ENCODE results near the gene FUCA2.

DNA sequence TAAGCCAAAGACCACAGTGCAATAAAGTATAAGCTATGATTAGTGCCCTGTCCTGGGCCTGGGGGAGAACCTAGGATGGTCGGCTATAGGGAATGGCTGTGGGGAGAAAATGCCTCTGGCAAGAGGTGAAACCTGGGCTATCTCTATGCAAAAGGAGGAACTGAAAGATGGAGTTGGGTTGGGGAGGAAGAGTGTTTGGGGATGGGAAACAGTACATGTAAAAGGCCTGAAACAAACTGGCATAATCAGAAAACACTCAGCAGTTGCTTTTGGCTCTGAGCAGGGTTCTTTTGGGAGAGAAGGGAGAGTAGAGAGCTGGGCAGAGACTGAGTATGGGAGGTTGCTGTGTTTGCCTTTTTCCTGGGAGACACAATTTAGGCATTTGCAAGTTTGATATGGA is 31.9 kb upstream of the FUCA2 start:
- no peak for TF ChIP-seq CTCF (IDR thresholded peaks at IDR 0.05)
- TF ChIP-seq ZNF425 (CRISPR knock-in tag; conservative IDR thresholded peaks at IDR 0.05), result no peak
- TF ChIP-seq, protein P1, sequence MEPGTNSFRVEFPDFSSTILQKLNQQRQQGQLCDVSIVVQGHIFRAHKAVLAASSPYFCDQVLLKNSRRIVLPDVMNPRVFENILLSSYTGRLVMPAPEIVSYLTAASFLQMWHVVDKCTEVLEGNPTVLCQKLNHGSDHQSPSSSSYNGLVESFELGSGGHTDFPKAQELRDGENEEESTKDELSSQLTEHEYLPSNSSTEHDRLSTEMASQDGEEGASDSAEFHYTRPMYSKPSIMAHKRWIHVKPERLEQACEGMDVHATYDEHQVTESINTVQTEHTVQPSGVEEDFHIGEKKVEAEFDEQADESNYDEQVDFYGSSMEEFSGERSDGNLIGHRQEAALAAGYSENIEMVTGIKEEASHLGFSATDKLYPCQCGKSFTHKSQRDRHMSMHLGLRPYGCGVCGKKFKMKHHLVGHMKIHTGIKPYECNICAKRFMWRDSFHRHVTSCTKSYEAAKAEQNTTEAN (CRISPR knock-in tag; IDR thresholded peaks at IDR 0.05), result no peak
- no peak for TF ChIP-seq TEAD4 (CRISPR knock-in tag; IDR thresholded peaks at IDR 0.05)
- no peak for TF ChIP-seq ZNF532 (CRISPR knock-in tag; IDR thresholded peaks at IDR 0.05; ENCODE audit: borderline replicate concordance)
- no peak for TF ChIP-seq SP1 (CRISPR knock-in tag; conservative IDR thresholded peaks at IDR 0.05)
- TF ChIP-seq, protein P2, sequence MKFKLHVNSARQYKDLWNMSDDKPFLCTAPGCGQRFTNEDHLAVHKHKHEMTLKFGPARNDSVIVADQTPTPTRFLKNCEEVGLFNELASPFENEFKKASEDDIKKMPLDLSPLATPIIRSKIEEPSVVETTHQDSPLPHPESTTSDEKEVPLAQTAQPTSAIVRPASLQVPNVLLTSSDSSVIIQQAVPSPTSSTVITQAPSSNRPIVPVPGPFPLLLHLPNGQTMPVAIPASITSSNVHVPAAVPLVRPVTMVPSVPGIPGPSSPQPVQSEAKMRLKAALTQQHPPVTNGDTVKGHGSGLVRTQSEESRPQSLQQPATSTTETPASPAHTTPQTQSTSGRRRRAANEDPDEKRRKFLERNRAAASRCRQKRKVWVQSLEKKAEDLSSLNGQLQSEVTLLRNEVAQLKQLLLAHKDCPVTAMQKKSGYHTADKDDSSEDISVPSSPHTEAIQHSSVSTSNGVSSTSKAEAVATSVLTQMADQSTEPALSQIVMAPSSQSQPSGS (CRISPR knock-in tag; IDR thresholded peaks at IDR 0.05; ENCODE audit: borderline replicate concordance, low read depth), result no peak
- TF ChIP-seq, protein P3, sequence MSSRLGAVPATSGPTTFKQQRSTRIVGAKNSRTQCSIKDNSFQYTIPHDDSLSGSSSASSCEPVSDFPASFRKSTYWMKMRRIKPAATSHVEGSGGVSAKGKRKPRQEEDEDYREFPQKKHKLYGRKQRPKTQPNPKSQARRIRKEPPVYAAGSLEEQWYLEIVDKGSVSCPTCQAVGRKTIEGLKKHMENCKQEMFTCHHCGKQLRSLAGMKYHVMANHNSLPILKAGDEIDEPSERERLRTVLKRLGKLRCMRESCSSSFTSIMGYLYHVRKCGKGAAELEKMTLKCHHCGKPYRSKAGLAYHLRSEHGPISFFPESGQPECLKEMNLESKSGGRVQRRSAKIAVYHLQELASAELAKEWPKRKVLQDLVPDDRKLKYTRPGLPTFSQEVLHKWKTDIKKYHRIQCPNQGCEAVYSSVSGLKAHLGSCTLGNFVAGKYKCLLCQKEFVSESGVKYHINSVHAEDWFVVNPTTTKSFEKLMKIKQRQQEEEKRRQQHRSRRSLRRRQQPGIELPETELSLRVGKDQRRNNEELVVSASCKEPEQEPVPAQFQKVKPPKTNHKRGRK (CRISPR knock-in tag; IDR thresholded peaks at IDR 0.05; ENCODE audit: borderline replicate concordance), result no peak
- no peak for TF ChIP-seq E2F1 (CRISPR knock-in tag; IDR thresholded peaks at IDR 0.05)

Measured in WTC11 (cell line).